Body of pancreas (tissue), 4 donors: ENCODE data around the gene SRPK3.

ENCODE experiments used
- CTCF ChIP-seq, 7 experiments: fragments of 450-650 bp in 4 of 7; fragments of 200-600 bp in 3 of 7; sonication (generic) in 3 of 7; IDR thresholded peaks; one replicate each; pipeline ENCODE4 v1.5.1; 2016 to 2019; ENCODE audit warnings: antibody characterized with exemption in 7 of 7
- POLR2A ChIP-seq, 3 donors: fragments of 450-650 bp; IDR thresholded peaks; one replicate each; pipeline ENCODE4 v1.6.1; 2016; ENCODE audit warnings: antibody characterized with exemption in 3 of 3, mild to moderate bottlenecking in 2 of 3

- TF ChIP-seq POLR2A (IDR thresholded peaks at IDR 0.05) (no peak), CTCF (IDR thresholded peaks at IDR 0.05) (no peak)
Observed at GRCh38 chrX:153827903-153828302, 47.1 kb downstream of the SRPK3 start.
